ENCODE results near the gene GLI2. TPM values are rescaled to one million over a fixed set of nuclear protein-coding genes. Genes with fewer than 3 reads are reported as not detected.

The GLI2 gene
- total RNA-seq, 4 donors from 2014 or later, result 7.5 to 14.9 (median 8.7) TPM

DNA sequence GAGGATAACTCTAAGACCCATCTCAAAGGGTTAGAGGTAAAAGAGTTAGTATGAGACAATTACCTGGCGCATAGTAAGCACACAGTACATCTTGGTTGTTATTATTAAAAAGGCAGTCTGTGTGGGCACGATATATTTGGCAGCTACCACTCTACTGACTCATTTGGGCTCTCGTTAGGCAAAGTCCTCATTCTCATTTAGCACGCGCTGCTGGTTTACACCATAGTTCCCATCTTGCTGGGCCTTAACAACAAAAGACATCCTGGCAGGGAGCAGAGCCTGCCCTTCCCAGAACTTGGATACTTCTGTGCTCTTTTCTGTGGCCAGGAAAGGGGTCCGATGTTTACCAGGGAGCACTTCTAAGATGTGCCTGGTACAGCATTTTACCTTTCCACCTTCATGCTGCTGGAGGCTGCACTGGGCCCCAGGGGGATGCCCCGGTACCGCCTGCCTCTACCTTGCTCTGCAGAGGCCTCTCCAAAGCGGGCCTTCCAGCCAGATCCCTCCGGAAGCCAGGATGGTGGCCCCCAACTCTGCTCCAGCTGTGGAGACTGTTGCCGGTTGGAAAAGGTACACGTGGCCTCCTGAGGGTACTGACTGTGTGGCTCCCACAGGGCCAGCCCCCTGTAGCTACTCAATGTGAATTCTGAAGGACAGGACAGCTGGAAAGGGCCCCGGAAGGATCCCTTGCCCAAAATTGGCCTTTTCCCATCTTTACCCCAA, 15.0 kb downstream of the GLI2 start:
- Histone ChIP-seq H3K36me3 (no peaks in the 10 kb centered on the region), H3K27ac (peak overlapping the region in 1 of 4 donors; percentile 4), H3K4me3 (no peak overlapping the region), H3K4me1 (peaks cover 0 to 8% (median 0%) of the 10 kb centered on the region in 4 donors), H3K27me3 (no peaks in the 10 kb centered on the region), H3K9me3 (no peaks in the 10 kb centered on the region)
- no peak for DNase-seq (ENCODE audit: low spot score in 2 of 2)
- no peak for TF ChIP-seq POLR2A (IDR thresholded peaks at IDR 0.05)
- TF ChIP-seq, protein P1, sequence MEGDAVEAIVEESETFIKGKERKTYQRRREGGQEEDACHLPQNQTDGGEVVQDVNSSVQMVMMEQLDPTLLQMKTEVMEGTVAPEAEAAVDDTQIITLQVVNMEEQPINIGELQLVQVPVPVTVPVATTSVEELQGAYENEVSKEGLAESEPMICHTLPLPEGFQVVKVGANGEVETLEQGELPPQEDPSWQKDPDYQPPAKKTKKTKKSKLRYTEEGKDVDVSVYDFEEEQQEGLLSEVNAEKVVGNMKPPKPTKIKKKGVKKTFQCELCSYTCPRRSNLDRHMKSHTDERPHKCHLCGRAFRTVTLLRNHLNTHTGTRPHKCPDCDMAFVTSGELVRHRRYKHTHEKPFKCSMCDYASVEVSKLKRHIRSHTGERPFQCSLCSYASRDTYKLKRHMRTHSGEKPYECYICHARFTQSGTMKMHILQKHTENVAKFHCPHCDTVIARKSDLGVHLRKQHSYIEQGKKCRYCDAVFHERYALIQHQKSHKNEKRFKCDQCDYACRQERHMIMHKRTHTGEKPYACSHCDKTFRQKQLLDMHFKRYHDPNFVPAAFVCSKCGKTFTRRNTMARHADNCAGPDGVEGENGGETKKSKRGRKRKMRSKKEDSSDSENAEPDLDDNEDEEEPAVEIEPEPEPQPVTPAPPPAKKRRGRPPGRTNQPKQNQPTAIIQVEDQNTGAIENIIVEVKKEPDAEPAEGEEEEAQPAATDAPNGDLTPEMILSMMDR (IDR thresholded peaks at IDR 0.05), result no peak
- no peak for TF ChIP-seq EP300 (IDR thresholded peaks at IDR 0.05)
- 80 to 84% methylated on average over 13 of the region's 13 CpGs for WGBS, 2 donors

DNA sequence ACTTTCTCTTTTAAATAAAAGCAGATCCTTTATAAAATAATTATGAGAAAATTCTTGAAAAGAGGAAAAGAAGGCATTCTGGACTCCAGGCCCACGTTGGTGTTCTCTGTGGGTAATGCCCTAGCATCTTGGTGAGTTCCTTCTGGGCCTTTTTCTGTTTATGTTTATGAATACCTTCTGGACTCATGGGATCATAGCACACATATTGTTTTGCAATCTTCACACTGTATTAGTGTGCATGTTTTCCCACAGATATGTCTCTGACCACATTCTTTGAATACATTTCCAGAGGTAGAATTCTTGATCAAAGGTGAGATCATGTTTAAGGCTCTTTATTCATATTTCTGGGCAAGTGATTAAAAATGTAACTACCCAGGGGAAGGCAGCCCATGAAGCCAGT, 15.9 kb downstream of the GLI2 start:
- Histone ChIP-seq H3K27ac (no peak overlapping the region), H3K9me3 (no peaks in the 10 kb centered on the region), H3K4me1 (peaks cover 0 to 8% (median 0%) of the 10 kb centered on the region in 4 donors), H3K36me3 (no peaks in the 10 kb centered on the region), H3K27me3 (no peaks in the 10 kb centered on the region), H3K4me3 (no peak overlapping the region)
- no peak for DNase-seq (ENCODE audit: low spot score in 2 of 2)
- WGBS, 2 donors, result 63 to 73% methylated on average over 1 of the region's 1 CpG
- TF ChIP-seq, protein P1 (IDR thresholded peaks at IDR 0.05), result no peak
- TF ChIP-seq POLR2A (IDR thresholded peaks at IDR 0.05), result no peak
- no peak for TF ChIP-seq EP300 (IDR thresholded peaks at IDR 0.05)

DNA sequence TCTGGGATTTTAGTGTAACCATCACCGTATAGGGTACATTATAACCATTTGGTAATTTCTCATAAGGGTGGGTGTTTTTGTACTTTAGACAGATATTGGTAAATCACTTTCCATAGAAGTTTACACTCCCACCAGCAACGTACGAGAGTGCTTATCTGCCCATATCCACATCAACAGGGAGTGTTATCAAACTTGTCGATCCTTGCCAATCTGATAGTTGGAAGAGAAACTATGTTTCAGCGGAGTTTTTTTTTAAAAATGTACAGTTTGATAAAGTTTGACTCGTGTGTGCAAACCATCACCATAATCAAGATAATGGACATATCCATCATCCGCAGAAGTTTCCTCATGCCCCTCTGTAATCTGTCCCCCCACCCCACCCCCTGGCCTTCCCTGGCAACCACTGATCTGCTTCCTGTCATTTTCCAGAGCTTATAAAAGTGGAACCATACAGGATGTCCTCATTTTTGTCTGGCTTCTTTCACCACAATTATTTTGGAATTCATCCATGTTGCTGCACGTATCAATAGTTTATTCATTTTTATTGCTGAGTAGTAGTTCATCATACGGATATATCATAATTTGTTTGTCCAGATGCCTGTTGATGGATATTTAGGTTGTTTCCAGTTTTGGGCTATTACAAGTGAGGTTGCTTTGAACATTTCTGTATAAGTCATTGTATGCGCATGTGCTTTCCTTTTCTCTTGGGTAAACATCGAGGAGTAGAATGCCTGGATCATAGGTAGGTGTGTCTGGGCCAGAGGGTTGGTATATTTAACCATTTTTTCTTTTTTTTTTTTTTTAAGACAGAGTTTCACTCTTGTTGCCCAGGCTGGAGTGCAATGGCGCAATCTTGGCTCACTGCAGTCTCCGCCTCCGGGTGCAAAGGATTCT, 18.6 kb downstream of the GLI2 start:
- DNase-seq (ENCODE audit: low spot score in 2 of 2), result no peak
- no peaks in the 10 kb centered on the region for H3K27me3 ChIP-seq
- WGBS, 2 donors, result 79 to 81% methylated on average over 14 of the region's 14 CpGs

DNA sequence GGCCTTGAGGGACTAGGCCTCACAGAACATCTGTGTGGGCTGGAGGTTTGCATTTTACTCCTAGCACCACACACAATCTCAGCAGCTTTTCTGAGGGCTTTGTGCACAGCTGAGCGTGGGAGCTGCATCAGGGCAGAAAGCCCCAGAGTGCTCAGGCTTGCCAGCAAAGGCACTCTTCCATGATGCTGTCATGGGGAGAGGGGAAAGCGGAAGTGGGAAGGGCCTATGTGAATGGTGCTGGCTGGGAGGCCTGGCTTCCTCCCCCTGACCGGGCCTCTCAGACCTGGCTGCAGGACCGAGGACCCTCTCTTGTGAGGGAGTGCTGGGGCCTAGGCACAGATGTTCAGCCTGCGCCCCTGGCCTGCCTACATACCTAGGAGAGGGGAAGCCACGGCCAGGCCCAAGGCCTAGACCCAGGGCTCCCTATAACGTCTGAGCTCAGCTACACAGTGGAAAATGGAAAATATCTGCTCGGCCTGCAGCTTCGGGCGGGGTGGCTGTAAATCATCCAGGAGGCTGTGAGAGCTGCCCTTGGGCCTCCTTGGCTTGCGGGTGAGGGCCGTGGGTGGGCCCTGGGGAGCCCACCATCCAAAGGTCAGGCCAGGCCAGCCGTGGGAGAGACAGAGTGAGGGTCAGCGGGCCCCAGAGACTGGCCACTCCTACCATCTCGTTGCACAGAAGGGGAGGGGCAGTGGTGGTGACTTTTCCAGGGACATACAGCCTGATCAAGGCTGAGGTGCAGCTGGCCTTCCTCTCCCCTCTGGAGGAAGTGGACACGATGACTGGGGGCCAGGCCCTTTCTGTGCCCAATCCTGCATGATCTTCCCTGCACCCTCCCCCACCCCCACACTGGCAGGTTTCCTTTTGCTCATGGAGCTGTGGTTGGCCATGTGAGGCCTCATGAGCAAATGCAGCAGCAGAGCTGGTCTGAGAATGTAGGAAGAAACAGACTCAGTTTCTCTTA, 22.8 kb downstream of the GLI2 start:
- Histone ChIP-seq H3K4me1 (peaks cover 0 to 52% (median 10%) of the 10 kb centered on the region in 4 donors), H3K36me3 (no peaks in the 10 kb centered on the region), H3K27me3 (no peaks in the 10 kb centered on the region), H3K27ac (peak overlapping the region; percentile 38 to 84 (median 74)), H3K9me3 (no peaks in the 10 kb centered on the region), H3K4me3 (no peak overlapping the region)
- DNase-seq (ENCODE audit: low spot score in 2 of 2), result no peak
- WGBS, 2 donors, result 20 to 33% methylated on average over 14 to 16 of the region's 16 CpGs
- TF ChIP-seq POLR2A (IDR thresholded peaks at IDR 0.05) (no peak), EP300 (IDR thresholded peaks at IDR 0.05) (peak in 1 of 2 donors; percentile 38)

More for the DNA sequence above, 18.6 kb downstream of the GLI2 start:
- Histone ChIP-seq H3K4me3 (no peak overlapping the region), H3K4me1 (peaks cover 0 to 29% (median 10%) of the 10 kb centered on the region in 4 donors), H3K9me3 (no peaks in the 10 kb centered on the region), H3K36me3 (no peaks in the 10 kb centered on the region), H3K27ac (no peak overlapping the region)
- no peak for TF ChIP-seq POLR2A (IDR thresholded peaks at IDR 0.05)
- TF ChIP-seq, protein P1 (IDR thresholded peaks at IDR 0.05), result no peak
- TF ChIP-seq EP300 (IDR thresholded peaks at IDR 0.05), result no peak
